Mammary epithelial cell (primary cell): ENCODE results near the gene MAP4.

Experiments used
- CTCF ChIP-seq, 2 donors: IDR thresholded peaks in 1 of 2; conservative IDR thresholded peaks in 1 of 2; 2 replicates each; pipeline ENCODE4 v1.5.1; 2011 to 2012; ENCODE audit warnings: inconsistent platforms in 2 of 2, low read length in 2 of 2, mild to moderate bottlenecking in 2 of 2, control low read depth in 1 of 2, low read depth in 1 of 2; ENCODE audit not compliant: insufficient read depth in 1 of 2; ENCODE audit errors: extremely low read depth in 1 of 2
- EZH2 ChIP-seq: IDR thresholded peaks from 2 replicates; pipeline ENCODE4 v1.6.1; 2012; ENCODE audit warnings: low read length, inconsistent platforms, borderline replicate concordance

GRCh38 chr3:47851888-47852603, 164.2 kb downstream of the MAP4 start:
- no peak for TF ChIP-seq EZH2
- TF ChIP-seq CTCF (conservative IDR thresholded peaks at IDR 0.05 in 1 of 2, IDR thresholded peaks at IDR 0.05 in 1 of 2; ENCODE audit: extremely low read depth in 1 of 2, insufficient read depth in 1 of 2, low read depth in 1 of 2, low read length in 2 of 2): no peak
